ENCODE measurements around the gene SALL2.

DNA sequence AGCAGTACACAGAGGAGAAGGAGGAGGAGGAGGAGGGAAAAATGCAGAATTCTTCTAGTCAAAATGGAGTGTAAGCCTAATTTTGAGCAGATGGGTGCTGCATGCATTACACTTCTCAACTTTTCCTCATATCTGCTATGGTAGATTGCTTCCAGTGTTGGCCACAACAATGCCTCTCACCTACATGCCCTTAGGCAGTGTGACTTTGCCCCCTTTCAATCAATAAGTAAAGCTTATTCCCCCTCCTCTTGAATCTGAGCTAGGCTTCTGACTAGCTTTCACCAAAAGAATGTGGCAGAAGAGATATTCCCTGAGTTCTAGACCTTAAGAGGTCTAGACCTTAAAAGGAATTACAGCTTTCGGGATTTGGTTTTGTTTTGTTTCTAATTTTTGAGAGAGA is 11.8 kb downstream of the SALL2 start:
- TF ChIP-seq BACH1 (IDR thresholded peaks at IDR 0.05; ENCODE audit: borderline replicate concordance) (no peak), PRDM15 (CRISPR knock-in tag; IDR thresholded peaks at IDR 0.05) (no peak), CEBPB (IDR thresholded peaks at IDR 0.05; ENCODE audit: borderline replicate concordance in 1 of 2, low read depth in 2 of 2, low read length in 2 of 2) (no peak), ASH2L (IDR thresholded peaks at IDR 0.05; ENCODE audit: borderline replicate concordance, low read depth) (no peak)

Data from GM12878 (cell line).